Fibroblast of mammary gland (primary cell): ENCODE results near the gene SLC2A1.

ENCODE experiments used
- DNase-seq: peaks from one replicate; pipeline ENCODE4 v3.0.0-alpha.2; 2010; ENCODE audit warnings: low read depth
- H3K4me3 ChIP-seq: 2 replicates; pipeline ENCODE4 v1.5.1; 2011; ENCODE audit warnings: low read depth, mild to moderate bottlenecking, low read length, moderate library complexity; ENCODE audit not compliant: control insufficient read depth
- TF ChIP-seq, protein P1 (sequence below): conservative IDR thresholded peaks from 2 replicates; pipeline ENCODE4 v1.5.1; 2011; ENCODE audit warnings: low read depth, low read length, inconsistent platforms; ENCODE audit not compliant: control insufficient read depth, insufficient read depth

Gene SLC2A1

DNA sequence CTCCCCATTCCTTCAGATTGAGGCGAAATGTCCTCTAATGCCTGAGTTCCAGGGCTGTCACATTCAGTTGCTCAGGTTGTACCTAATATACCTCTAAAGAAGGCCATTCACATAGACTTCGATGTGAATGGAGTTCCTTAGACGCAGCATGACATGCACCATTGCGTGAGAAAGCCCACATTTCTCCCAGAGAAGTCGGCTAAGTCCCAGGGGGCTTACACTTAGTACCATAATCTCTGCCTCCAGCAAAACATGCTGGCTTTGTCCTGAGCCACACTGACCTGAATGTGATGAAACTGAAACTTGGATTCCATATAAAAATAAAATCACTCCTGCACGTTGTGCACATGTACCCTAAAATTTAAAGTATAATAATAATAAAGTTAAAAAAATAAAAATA is 23.2 kb upstream of the SLC2A1 start:
- TF ChIP-seq, protein P1, sequence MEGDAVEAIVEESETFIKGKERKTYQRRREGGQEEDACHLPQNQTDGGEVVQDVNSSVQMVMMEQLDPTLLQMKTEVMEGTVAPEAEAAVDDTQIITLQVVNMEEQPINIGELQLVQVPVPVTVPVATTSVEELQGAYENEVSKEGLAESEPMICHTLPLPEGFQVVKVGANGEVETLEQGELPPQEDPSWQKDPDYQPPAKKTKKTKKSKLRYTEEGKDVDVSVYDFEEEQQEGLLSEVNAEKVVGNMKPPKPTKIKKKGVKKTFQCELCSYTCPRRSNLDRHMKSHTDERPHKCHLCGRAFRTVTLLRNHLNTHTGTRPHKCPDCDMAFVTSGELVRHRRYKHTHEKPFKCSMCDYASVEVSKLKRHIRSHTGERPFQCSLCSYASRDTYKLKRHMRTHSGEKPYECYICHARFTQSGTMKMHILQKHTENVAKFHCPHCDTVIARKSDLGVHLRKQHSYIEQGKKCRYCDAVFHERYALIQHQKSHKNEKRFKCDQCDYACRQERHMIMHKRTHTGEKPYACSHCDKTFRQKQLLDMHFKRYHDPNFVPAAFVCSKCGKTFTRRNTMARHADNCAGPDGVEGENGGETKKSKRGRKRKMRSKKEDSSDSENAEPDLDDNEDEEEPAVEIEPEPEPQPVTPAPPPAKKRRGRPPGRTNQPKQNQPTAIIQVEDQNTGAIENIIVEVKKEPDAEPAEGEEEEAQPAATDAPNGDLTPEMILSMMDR = no peak
- no peak for DNase-seq

DNA sequence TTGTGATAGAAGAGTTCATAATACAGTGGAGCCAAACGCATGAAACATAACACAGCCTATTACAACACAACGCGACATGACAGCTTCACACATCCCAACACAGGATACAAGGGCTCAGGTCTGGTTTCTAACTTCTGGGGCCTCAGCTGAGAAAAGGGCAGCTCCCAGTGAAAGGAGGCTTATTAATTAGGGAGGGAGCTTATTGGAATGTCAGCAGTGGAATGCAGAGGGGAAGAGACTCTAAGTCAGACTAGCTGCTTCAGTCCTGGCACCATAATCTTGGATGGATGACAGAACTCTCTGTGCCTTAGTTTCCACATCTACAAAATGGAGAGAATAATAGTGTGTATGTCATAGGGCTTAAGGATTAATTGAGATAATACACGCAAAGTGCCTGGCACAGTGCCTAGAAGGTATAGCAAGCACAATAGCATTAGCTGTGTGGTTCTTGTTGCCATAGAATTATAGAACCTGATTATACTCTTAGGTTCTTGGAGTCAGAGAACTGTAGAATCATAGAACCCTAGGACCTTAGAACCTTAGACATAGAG is 22.7 kb upstream of the SLC2A1 start:
- no peak overlapping the region for H3K4me3 ChIP-seq
- no peak for DNase-seq
- TF ChIP-seq, protein P1 = no peak

More for the DNA sequence above, 23.2 kb upstream of the SLC2A1 start:
- no peak overlapping the region for H3K4me3 ChIP-seq

DNA sequence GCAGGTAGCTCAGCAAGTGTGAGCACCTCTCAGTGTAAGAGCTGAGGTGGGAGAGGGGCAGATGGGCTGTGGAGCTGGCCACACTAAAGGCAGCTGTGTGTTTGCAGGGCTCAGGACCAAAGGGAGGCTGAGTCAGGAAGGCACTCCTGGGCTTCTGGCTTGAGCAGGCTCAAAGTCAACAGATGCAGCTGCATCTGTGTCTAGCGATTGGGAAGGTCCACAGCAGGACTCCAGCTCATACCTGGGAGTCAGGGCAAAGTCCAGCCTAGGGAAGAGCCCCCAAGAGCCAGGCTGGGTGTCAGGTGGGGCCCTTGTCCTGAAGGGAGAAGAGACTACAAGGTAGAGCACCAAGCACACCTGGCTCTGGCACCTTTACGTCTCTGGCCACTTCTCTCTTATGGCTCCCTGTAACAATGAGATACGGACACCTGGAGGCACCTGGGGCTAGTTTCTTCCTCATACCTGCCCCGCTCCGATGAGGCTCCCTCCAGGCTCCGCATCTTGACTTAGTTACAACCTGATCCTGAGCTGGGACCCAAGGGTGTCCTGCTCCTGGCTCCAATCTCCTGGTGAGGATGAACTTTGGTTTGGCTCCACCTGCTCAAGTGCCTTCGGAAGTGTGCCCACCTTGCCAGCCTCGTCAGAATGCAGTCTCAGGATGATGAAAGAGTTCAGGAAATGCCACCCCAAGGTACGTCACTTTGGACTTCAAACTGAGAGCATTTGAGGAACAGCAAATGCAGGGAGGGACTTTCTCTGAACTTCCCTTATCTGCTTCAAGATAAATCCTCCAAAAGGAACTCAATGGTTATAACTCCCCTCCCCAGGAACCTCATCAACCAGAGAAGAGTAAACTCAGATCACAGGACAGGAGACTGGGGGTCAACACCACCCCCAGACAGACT is 21.5 kb upstream of the SLC2A1 start:
- TF ChIP-seq, protein P1 = no peak
- H3K4me3 ChIP-seq = no peak overlapping the region
- no peak for DNase-seq

DNA sequence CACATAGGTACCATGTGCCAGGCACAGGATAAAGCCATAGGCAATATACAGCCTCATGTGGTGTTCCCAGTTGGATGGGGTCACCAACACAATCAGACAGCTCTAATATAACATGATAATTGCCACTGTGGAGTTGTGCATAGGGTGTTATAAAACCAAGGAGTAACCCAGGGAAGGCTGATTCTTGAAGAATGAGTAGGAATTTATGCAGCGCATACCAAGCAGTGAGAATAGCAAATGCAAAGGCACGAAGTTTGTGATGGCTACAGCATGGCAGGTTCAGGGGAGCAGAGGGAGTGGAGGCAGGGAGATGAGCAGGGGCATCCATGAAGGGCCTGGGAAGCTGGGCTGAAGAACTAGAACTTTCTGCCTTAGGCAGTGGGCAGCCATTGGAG is 20.4 kb upstream of the SLC2A1 start:
- TF ChIP-seq, protein P1 = no peak

DNA sequence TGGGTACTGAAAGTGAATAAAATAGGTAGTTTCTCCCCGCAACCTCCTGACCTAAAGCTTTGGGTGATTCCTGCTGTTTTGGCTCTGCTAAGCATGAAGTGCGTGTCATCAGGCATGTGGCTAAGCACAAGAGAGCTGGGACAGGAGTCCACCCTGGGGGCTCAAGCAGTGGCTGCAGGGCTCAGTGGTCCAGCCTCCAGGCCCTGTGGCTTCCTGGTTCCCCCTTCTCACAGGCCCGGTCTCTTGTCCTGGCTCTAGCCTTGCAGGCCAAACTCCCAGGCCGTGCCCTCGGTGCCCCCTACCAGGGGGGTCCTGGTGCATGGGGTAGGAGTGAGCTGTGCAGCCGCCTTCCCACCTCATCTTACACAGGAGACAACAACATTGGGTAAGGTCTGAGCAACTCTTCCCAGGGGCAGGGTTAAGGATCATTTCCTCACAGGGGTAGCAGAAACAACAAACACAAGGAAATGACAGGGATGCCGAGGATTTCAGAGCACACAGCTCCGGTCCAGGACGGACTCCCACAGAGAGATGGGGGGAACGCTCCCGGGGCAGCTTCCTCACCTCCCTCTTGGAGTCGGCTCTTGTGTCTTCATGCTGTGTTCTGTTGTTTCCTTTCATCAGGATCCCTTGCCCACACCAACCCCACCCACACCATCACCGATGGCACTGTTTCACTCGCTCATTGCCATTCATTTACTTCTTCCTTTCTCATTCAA is 19.8 kb upstream of the SLC2A1 start:
- H3K4me3 ChIP-seq = no peak overlapping the region
- DNase-seq = no peak
- TF ChIP-seq, protein P1 = no peak

More for the DNA sequence above, 20.4 kb upstream of the SLC2A1 start:
- H3K4me3 ChIP-seq = no peak overlapping the region
- DNase-seq = no peak

DNA sequence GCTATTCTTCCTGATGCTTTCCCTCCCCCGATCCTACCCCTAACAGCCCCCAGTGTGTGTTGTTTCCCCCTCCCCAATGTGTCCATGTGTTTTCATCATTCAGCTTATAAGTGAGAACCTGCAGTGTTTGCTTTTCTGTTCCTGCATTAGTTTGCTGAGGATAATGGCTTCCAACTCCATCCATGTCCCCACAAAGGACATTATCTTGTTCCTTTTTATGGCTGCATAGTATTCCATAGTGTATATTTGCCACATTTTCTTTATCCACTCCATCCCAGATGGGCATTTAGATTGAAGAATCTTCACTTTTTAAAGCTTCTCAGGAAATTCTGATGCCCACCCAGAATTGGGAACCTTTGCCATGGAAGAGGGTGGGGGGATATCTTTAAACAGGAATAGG is 19.0 kb upstream of the SLC2A1 start:
- DNase-seq = no peak
- TF ChIP-seq, protein P1 = no peak
- H3K4me3 ChIP-seq = no peak overlapping the region
